ENCODE measurements around the gene CXorf58.

CXorf58 gene

DNA sequence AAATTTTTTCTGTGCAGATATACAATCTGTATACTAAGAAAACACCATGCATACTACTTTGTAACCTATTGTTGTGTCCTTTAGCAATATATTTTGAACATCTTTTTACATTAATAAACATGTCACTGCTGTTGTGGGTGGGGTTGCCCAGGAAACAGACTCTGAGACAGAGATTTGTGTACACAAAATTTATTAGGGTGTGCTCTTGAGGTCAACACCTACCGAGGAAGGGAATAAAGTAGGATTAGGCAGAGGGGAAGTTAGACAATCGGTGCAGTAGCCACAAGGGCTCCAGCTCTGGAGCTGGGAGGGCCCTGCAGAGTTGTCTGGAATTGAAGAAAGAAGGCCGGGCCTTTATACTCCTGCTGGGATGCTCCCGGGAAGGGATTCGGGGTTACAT, 56.4 kb downstream of the CXorf58 start:
- TF ChIP-seq FOXP2 (optimal IDR thresholded peaks at IDR 0.05; ENCODE audit: borderline replicate concordance, extremely low read depth, extremely low read length, insufficient read depth), result no peak
- TF ChIP-seq SIN3A (IDR thresholded peaks at IDR 0.05; ENCODE audit: borderline replicate concordance, insufficient read depth, low read length), result no peak
- TF ChIP-seq TAF1 (IDR thresholded peaks at IDR 0.05; ENCODE audit: borderline replicate concordance, insufficient read depth, low read length), result no peak
- TF ChIP-seq, protein P1, sequence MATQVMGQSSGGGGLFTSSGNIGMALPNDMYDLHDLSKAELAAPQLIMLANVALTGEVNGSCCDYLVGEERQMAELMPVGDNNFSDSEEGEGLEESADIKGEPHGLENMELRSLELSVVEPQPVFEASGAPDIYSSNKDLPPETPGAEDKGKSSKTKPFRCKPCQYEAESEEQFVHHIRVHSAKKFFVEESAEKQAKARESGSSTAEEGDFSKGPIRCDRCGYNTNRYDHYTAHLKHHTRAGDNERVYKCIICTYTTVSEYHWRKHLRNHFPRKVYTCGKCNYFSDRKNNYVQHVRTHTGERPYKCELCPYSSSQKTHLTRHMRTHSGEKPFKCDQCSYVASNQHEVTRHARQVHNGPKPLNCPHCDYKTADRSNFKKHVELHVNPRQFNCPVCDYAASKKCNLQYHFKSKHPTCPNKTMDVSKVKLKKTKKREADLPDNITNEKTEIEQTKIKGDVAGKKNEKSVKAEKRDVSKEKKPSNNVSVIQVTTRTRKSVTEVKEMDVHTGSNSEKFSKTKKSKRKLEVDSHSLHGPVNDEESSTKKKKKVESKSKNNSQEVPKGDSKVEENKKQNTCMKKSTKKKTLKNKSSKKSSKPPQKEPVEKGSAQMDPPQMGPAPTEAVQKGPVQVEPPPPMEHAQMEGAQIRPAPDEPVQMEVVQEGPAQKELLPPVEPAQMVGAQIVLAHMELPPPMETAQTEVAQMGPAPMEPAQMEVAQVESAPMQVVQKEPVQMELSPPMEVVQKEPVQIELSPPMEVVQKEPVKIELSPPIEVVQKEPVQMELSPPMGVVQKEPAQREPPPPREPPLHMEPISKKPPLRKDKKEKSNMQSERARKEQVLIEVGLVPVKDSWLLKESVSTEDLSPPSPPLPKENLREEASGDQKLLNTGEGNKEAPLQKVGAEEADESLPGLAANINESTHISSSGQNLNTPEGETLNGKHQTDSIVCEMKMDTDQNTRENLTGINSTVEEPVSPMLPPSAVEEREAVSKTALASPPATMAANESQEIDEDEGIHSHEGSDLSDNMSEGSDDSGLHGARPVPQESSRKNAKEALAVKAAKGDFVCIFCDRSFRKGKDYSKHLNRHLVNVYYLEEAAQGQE (IDR thresholded peaks at IDR 0.05; ENCODE audit: insufficient read depth in 1 of 2, low read depth in 2 of 2, low read length in 2 of 2), result no peak
- TF ChIP-seq POLR2AphosphoS5 (IDR thresholded peaks at IDR 0.05; ENCODE audit: low read depth, low read length), result no peak

DNA sequence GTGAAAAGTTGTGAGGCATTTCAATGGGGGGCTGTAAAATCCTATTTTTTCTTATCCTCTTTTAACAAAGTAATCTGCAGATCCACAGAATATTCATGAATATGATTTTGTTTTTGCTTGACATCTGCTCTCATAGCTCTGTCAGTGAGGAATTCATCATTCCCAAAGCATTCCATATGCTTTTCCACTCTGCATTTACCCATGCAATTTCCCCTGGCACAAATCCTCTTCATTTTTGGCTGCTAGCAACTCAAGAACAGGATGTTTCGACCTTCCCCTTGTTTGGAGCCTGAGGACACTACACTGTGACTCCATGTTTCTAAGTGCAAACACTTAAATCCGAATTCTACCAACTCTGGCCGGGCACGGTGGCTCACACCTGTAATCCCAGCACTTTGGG, 70.7 kb downstream of the CXorf58 start:
- TF ChIP-seq SIN3A (IDR thresholded peaks at IDR 0.05; ENCODE audit: borderline replicate concordance, insufficient read depth, low read length) (no peak), POLR2AphosphoS5 (IDR thresholded peaks at IDR 0.05; ENCODE audit: low read depth, low read length) (no peak), TAF1 (IDR thresholded peaks at IDR 0.05; ENCODE audit: borderline replicate concordance, insufficient read depth, low read length) (no peak), FOXP2 (optimal IDR thresholded peaks at IDR 0.05; ENCODE audit: borderline replicate concordance, extremely low read depth, extremely low read length, insufficient read depth) (no peak)
- TF ChIP-seq, protein P1 (IDR thresholded peaks at IDR 0.05; ENCODE audit: insufficient read depth in 1 of 2, low read depth in 2 of 2, low read length in 2 of 2), result no peak

GRCh38 chrX:23980011-23980441, 72.2 kb downstream of the CXorf58 start:
- TF ChIP-seq, protein P1 (IDR thresholded peaks at IDR 0.05; ENCODE audit: insufficient read depth in 1 of 2, low read depth in 2 of 2, low read length in 2 of 2), result no peak
- TF ChIP-seq FOXP2 (optimal IDR thresholded peaks at IDR 0.05; ENCODE audit: borderline replicate concordance, extremely low read depth, extremely low read length, insufficient read depth) (no peak), SIN3A (IDR thresholded peaks at IDR 0.05; ENCODE audit: borderline replicate concordance, insufficient read depth, low read length) (no peak), TAF1 (IDR thresholded peaks at IDR 0.05; ENCODE audit: borderline replicate concordance, insufficient read depth, low read length) (no peak), POLR2AphosphoS5 (IDR thresholded peaks at IDR 0.05; ENCODE audit: low read depth, low read length) (no peak)

DNA sequence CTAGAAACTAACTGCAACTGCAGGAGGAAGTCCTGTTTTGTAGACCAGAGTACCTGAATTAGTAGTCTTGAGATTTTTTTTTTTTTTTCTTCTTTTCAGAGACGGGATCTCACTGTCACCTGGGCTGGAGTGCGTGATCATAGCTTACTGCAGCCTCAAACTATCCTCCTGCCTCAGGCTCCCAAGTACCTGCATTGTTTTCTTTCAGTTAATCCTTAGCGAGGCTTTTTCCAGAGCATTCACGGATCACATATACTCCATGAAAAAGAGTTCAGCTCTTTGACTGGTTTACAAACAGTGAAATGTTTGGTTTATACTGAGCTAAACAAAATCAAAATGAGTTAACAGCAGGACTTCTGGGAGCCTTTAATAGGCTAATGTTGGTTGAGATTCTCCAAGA, 73.4 kb downstream of the CXorf58 start:
- TF ChIP-seq SIN3A (IDR thresholded peaks at IDR 0.05; ENCODE audit: borderline replicate concordance, insufficient read depth, low read length) (no peak), FOXP2 (optimal IDR thresholded peaks at IDR 0.05; ENCODE audit: borderline replicate concordance, extremely low read depth, extremely low read length, insufficient read depth) (no peak), TAF1 (IDR thresholded peaks at IDR 0.05; ENCODE audit: borderline replicate concordance, insufficient read depth, low read length) (no peak), POLR2AphosphoS5 (IDR thresholded peaks at IDR 0.05; ENCODE audit: low read depth, low read length) (no peak)
- TF ChIP-seq, protein P1 (IDR thresholded peaks at IDR 0.05; ENCODE audit: insufficient read depth in 1 of 2, low read depth in 2 of 2, low read length in 2 of 2), result no peak

DNA sequence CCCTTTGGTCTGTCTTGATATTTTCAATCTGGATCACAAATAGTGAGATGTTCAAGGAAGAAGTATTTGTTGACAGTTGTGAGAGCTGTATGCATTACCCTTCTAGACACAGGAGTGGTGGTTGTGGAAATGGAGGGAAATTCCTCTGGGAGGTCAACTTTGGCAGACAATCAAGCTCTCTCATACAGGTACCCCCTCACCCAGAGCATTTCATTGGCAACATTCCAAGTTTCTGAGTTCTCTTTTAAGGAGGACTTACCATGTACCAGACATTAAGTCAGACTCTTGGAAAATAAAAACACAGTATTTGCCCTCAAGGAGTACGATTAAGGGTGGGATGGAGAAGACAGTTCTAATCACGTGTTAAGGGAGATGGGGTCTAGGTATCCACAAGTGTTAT, 73.9 kb downstream of the CXorf58 start:
- TF ChIP-seq FOXP2 (optimal IDR thresholded peaks at IDR 0.05; ENCODE audit: borderline replicate concordance, extremely low read depth, extremely low read length, insufficient read depth) (no peak), TAF1 (IDR thresholded peaks at IDR 0.05; ENCODE audit: borderline replicate concordance, insufficient read depth, low read length) (no peak), POLR2AphosphoS5 (IDR thresholded peaks at IDR 0.05; ENCODE audit: low read depth, low read length) (no peak), SIN3A (IDR thresholded peaks at IDR 0.05; ENCODE audit: borderline replicate concordance, insufficient read depth, low read length) (no peak)
- TF ChIP-seq, protein P1 (IDR thresholded peaks at IDR 0.05; ENCODE audit: insufficient read depth in 1 of 2, low read depth in 2 of 2, low read length in 2 of 2), result no peak

Measured in PFSK-1 (cell line).